GM12801 (cell line): ENCODE results near the gene NPAS1.

ENCODE experiments used
- TF ChIP-seq, protein P1 (sequence below): IDR thresholded peaks from one replicate; pipeline ENCODE4 v1.5.1; 2011; ENCODE audit warnings: control low read depth; ENCODE audit not compliant: insufficient read length; ENCODE audit errors: extremely low read depth

NPAS1 gene

DNA sequence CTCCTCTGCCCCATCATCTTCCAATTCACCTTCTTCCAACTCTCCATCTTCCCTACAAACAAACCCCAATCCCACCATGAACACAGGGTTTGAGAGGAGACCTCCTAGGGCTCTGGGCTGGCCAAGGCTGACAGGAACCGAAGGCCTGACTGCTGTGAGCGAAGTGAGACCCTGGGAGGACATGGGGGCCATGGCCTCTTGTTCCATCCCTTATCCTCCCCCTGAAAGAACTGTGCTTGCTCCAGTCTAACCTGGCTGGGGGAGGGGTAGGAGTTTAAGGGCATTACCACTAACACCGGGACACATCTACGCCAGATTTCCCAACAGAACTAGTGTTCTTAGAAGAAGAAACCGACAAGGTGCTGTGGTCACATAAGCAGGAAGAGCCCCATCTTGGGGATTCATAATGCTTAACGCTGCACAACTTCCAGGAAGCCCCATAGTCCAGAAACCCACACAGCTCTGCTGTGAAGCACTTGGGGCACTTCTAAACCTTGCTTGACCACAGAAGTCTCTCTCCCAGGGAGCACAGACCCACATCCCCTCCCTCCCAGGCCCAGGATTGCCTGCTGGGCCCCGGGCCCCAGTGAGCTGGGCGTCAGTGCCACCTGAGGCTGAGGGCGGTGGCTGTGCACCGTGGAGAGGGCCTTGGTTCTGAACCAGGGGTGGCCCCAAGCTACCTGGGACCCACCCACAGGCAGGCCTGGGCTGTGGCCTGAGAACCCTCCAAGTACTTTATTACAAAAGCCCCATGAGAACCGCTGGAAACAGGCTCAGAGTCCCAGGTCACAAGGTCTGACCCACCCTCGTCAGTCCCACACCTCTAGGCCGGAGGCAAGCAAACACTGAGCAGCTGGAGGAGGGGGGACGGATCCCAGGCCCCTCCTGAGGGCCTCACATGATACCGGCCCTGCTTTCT lies 75.2 kb downstream of the NPAS1 start:
- TF ChIP-seq, protein P1, sequence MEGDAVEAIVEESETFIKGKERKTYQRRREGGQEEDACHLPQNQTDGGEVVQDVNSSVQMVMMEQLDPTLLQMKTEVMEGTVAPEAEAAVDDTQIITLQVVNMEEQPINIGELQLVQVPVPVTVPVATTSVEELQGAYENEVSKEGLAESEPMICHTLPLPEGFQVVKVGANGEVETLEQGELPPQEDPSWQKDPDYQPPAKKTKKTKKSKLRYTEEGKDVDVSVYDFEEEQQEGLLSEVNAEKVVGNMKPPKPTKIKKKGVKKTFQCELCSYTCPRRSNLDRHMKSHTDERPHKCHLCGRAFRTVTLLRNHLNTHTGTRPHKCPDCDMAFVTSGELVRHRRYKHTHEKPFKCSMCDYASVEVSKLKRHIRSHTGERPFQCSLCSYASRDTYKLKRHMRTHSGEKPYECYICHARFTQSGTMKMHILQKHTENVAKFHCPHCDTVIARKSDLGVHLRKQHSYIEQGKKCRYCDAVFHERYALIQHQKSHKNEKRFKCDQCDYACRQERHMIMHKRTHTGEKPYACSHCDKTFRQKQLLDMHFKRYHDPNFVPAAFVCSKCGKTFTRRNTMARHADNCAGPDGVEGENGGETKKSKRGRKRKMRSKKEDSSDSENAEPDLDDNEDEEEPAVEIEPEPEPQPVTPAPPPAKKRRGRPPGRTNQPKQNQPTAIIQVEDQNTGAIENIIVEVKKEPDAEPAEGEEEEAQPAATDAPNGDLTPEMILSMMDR = no peak
